Nephron progenitor cell (in vitro differentiated cells): ENCODE data around the gene ZFYVE9.

Experiments
- DNase-seq: peaks from one replicate; pipeline ENCODE4 v3.0.0; 2021
- H3K27ac Mint-ChIP-seq: 2 replicates; pipeline ENCODE4 v1.8.0; 2021; ENCODE audit warnings: mild to moderate bottlenecking, moderate library complexity, mixed read lengths
- H3K27me3 Mint-ChIP-seq: 2 replicates; pipeline ENCODE4 v1.8.0; 2021; ENCODE audit warnings: mild to moderate bottlenecking, low read depth, mixed read lengths; ENCODE audit not compliant: poor library complexity
- H3K36me3 Mint-ChIP-seq: 2 replicates; pipeline ENCODE4 v1.8.0; 2021; ENCODE audit warnings: low read depth, mixed read lengths
- H3K4me1 Mint-ChIP-seq: 2 replicates; pipeline ENCODE4 v1.8.0; 2021; ENCODE audit warnings: mixed read lengths
- H3K4me3 Mint-ChIP-seq: 2 replicates; pipeline ENCODE4 v1.8.0; 2021; ENCODE audit warnings: mild to moderate bottlenecking, moderate library complexity, mixed read lengths
- H3K9me3 Mint-ChIP-seq: 2 replicates; pipeline ENCODE4 v1.8.0; 2021; ENCODE audit warnings: mild to moderate bottlenecking, moderate library complexity, mixed read lengths
- TF ChIP-seq, protein P1 (sequence below): fragments of 200-600 bp; sonication (generic); IDR thresholded peaks from 2 replicates; pipeline ENCODE4 v1.5.0; 2021; ENCODE audit warnings: antibody characterized with exemption

Gene ZFYVE9

DNA sequence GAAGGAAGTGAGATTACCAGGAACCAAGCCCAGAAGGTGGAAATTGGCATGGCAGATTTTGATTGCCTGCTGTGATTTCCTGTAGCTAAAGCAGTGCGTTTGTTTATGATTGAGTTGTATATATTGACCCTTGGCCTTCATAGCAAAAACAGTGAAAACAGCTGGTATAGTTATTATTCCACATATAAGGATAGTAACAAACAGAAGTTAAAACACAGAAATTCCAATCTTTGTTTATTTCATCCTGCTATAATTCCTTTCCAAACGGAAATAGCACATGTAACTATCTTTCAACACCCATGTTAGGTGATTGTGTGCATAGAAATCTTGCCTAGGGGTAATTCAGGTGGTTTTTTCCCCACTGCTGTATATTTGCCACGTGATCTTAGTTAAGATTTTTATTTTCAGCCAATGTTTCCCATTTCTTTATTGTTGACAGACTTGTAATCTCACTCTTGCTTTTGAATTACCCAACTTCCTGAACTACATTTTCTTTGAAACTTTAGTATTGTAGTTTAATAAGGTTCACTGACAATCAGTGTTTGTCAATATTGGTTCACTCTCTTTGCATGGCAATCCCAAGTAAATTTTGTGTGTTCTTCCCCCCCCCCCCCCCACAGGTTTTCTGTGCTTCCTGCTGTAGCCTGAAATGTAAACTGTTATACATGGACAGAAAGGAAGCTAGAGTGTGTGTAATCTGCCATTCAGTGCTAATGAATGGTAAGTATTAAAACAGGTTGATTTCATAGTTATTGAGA is 121.4 kb downstream of the ZFYVE9 start:
- H3K36me3 Mint-ChIP-seq, result peaks cover under 1% of the 10 kb centered on the region
- no peaks in the 10 kb centered on the region for H3K27me3 Mint-ChIP-seq
- no peaks in the 10 kb centered on the region for H3K4me1 Mint-ChIP-seq
- DNase-seq, result no peak
- H3K4me3 Mint-ChIP-seq, result no peak overlapping the region
- no peak overlapping the region for H3K27ac Mint-ChIP-seq
- H3K9me3 Mint-ChIP-seq, result no peaks in the 10 kb centered on the region
- TF ChIP-seq, protein P1, sequence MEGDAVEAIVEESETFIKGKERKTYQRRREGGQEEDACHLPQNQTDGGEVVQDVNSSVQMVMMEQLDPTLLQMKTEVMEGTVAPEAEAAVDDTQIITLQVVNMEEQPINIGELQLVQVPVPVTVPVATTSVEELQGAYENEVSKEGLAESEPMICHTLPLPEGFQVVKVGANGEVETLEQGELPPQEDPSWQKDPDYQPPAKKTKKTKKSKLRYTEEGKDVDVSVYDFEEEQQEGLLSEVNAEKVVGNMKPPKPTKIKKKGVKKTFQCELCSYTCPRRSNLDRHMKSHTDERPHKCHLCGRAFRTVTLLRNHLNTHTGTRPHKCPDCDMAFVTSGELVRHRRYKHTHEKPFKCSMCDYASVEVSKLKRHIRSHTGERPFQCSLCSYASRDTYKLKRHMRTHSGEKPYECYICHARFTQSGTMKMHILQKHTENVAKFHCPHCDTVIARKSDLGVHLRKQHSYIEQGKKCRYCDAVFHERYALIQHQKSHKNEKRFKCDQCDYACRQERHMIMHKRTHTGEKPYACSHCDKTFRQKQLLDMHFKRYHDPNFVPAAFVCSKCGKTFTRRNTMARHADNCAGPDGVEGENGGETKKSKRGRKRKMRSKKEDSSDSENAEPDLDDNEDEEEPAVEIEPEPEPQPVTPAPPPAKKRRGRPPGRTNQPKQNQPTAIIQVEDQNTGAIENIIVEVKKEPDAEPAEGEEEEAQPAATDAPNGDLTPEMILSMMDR, result no peak

DNA sequence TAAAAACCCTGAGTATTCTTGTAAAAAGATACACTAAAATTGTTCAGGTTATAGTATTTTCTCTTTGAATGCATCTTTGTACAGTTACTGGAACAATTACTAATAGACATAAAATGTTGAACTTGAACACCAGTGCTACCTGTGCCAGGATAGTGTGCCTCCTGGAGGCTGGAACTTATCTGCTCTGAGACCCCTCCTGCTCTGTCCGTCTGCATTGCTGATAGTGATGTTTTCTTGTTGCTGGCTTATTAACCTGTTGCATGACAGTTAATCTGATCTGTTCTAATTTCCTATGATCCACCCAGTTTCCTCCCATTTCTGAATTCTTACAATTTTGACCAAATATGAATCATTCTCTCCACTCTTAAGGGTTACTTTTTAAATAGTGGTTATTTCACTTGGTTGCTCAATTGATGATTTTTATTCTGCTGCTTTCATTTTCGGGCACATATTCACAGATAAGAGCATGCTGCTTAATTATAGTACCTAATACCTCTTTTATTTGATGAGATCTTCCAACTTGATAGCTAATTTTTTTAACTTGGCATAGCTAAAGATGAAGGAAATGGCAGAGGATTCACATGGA is 122.7 kb downstream of the ZFYVE9 start:
- TF ChIP-seq, protein P1, result no peak
- Mint-ChIP-seq H3K4me3 (no peak overlapping the region), H3K9me3 (no peaks in the 10 kb centered on the region), H3K36me3 (peaks cover 12% of the 10 kb centered on the region), H3K4me1 (no peaks in the 10 kb centered on the region), H3K27me3 (no peaks in the 10 kb centered on the region), H3K27ac (no peak overlapping the region)
- DNase-seq, result no peak

- Mint-ChIP-seq H3K27ac (no peak overlapping the region), H3K4me1 (no peaks in the 10 kb centered on the region), H3K4me3 (no peak overlapping the region), H3K27me3 (no peaks in the 10 kb centered on the region), H3K36me3 (peaks cover 23% of the 10 kb centered on the region), H3K9me3 (no peaks in the 10 kb centered on the region)
- no peak for DNase-seq
- TF ChIP-seq, protein P1, result no peak
Measured at GRCh38 chr1:52266507-52266906, 124.6 kb downstream of the ZFYVE9 start.

DNA sequence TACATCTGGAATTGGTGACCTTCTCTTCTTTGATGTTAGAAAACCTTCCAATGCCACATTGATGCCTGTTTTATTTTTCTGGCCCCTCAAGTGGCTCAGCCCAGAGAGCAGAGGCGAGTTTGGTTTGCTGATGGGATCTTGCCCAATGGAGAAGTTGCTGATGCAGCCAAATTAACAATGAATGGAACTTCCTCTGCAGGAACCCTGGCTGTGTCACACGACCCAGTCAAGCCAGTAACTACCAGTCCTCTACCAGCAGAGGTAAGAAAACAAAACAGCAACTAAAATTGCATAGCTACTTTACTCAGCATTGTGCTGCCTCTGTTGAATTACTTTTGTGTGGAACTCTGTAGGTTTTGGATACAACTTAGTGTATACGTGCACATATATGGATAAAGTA is 126.5 kb downstream of the ZFYVE9 start:
- Mint-ChIP-seq H3K9me3 (no peaks in the 10 kb centered on the region), H3K27ac (no peak overlapping the region), H3K27me3 (no peaks in the 10 kb centered on the region), H3K36me3 (peaks cover 23% of the 10 kb centered on the region), H3K4me1 (no peaks in the 10 kb centered on the region), H3K4me3 (no peak overlapping the region)
- TF ChIP-seq, protein P1, result no peak
- no peak for DNase-seq

GRCh38 chr1:52281518-52281917 is 139.6 kb downstream of the ZFYVE9 start:
- H3K4me3 Mint-ChIP-seq, result no peak overlapping the region
- H3K4me1 Mint-ChIP-seq, result no peaks in the 10 kb centered on the region
- TF ChIP-seq, protein P1, result no peak
- H3K27ac Mint-ChIP-seq, result peak overlapping the region; percentile 46
- H3K9me3 Mint-ChIP-seq, result no peaks in the 10 kb centered on the region
- no peak for DNase-seq
- H3K36me3 Mint-ChIP-seq, result peaks cover 37% of the 10 kb centered on the region
- no peaks in the 10 kb centered on the region for H3K27me3 Mint-ChIP-seq

GRCh38 chr1:52288286-52288685 is 146.4 kb downstream of the ZFYVE9 start:
- H3K4me1 Mint-ChIP-seq, result no peaks in the 10 kb centered on the region
- H3K36me3 Mint-ChIP-seq, result peaks cover 21% of the 10 kb centered on the region
- DNase-seq, result no peak
- TF ChIP-seq, protein P1, result no peak
- H3K4me3 Mint-ChIP-seq, result no peak overlapping the region
- no peak overlapping the region for H3K27ac Mint-ChIP-seq
- no peaks in the 10 kb centered on the region for H3K9me3 Mint-ChIP-seq
- H3K27me3 Mint-ChIP-seq, result no peaks in the 10 kb centered on the region
